Raji (cell line): Measurements from ENCODE around the gene HPN.

Source experiments
- POLR2A ChIP-seq: IDR thresholded peaks from 2 replicates; pipeline ENCODE4 v1.6.1; 2011; ENCODE audit warnings: low read depth, low read length, control low read depth; ENCODE audit not compliant: insufficient read depth

Gene HPN

GRCh38 chr19:35098413-35099049 is 57.0 kb downstream of the HPN start:
- TF ChIP-seq POLR2A: no peak

GRCh38 chr19:35099155-35099896 is 57.8 kb downstream of the HPN start:
- no peak for TF ChIP-seq POLR2A

- TF ChIP-seq POLR2A: no peak
Measured at GRCh38 chr19:35099897-35100275, 58.4 kb downstream of the HPN start.

- no peak for TF ChIP-seq POLR2A
Measured at GRCh38 chr19:35100588-35101533, 59.3 kb downstream of the HPN start.

GRCh38 chr19:35104361-35104760 is 62.8 kb downstream of the HPN start:
- TF ChIP-seq POLR2A: no peak

GRCh38 chr19:35105047-35105410 is 63.5 kb downstream of the HPN start:
- no peak for TF ChIP-seq POLR2A

DNA sequence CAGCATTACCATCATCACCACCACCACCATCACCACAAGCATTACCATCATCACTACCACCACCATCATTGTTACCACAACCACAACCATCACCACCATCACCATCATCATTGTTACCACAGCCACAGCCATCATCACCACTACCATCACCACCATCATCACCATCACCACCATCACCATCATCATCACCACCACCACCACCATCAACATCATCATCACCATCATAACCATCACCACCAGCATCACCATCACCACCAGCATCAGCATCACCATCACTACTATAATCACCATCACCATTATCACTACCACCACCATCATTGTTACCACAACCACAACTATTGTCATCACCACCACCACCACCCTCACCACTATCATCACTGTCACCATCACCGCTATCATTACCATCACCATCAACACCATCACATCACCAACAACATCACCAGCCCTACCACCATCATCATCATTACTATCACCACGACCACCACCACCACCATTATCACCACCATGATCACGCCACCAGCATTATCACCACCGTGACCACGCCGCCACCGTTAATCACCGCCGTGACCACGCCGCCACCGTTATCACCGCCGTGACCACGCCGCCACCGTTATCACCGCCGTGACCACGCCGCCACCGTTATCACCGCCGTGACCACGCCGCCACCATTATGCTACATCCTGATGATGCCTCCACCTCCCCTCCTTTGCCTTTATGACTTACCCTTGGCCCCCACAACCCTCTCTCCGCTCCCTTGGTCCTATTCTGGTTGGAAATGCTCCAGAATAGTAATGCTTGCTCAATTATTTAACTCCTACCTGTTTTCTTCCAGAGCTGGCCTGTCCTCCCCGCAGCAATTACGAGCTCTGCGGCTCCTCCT is 64.1 kb downstream of the HPN start:
- TF ChIP-seq POLR2A: no peak

- no peak for TF ChIP-seq POLR2A
Measured at GRCh38 chr19:35106291-35106583, 64.7 kb downstream of the HPN start.

DNA sequence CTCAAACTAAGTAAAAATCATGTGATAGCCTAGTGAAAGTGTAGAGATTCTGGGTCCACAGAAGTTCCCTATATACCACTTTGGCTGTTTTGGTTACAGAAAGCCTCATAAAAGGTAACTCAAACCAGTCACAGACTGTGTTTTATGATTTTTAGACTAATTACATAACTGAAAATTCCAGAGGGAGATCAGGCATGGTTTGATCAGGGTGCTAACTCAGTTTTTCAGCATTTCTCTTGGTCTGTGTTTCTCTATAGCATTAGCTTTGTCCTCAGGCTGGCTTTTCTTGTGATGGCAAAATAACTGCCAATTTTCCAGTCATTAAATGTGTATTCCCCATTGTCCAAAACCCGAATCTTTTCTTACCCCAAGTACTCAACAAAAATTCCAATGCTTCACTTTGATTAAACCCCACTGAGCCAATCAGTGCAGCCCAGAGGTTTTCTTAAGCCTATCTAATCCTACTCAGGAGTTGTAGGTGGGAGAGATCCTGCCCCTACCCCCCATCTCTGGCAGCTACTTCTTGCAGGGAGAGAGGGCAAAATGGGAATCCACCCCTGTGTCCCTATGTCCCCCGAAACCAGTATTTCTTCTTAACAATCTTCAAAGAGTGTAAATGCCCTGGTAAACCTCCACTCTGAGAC is 65.5 kb downstream of the HPN start:
- no peak for TF ChIP-seq POLR2A

GRCh38 chr19:35107545-35107944 is 66.0 kb downstream of the HPN start:
- TF ChIP-seq POLR2A: no peak

DNA sequence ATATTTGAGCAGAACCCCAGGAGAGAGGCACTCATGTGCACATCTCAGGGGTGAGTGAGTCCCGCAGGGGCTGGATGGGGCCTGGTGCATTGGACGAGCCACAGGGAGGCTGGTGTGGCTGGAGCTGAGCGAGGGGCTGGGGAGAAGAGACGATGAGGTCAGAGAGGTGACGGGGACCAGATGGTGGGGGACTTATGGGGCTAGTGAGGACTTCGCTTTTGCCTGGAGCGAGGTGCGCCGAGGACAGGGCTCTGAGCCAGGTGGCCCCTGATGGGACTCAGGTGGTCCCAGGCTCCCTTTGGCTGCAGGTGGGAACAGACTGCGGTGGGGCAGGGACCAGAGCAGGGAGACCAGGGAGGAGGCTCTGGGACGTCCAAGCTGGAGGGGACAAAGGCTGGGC is 67.2 kb downstream of the HPN start:
- TF ChIP-seq POLR2A: no peak

DNA sequence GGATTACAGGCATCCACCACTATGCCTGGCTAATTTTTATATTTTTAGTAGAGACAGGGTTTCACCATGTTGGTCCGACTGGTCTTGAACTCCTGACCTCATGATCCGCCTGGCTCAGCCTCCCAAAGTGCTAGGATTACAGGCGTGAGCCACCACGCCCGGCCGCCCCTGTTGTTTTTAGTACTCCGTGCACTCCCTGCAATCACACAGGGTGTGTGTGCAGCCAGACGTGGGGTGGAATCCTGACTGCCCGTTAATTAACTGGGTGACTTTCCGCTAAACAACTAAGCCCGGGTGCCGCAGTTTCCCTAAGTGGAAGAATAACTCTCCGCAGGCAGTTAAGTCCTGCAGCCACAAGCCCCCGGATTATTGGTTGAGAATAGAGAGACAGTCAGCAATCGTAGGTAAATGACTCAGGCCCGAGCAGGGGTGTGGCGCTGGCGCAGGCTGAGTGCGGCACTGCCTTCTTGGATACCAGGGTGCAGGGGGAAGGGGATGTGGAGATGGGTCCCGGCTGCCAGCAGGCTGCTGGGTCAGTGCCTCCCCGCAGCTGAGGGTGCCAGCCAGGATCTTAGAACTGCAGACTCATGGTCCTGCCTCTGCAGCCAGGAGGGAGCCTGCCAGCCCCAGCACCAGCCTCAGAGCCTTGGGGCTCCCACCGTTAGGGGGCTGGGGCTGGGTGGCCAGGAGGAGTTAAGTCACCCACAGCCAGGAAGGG is 68.0 kb downstream of the HPN start:
- TF ChIP-seq POLR2A: no peak

- no peak for TF ChIP-seq POLR2A
Measured at GRCh38 chr19:35110974-35111373, 69.5 kb downstream of the HPN start.
